ENCODE data around the gene PTPRE. TPM values are rescaled to one million over a fixed set of nuclear protein-coding genes. Genes with fewer than 3 reads are reported as not detected.

The PTPRE gene
- total and polyA plus RNA-seq, 2 of the 4 experiments (the other 2 are of a cell fraction), result 0.34 to 0.54 TPM

GRCh38 chr10:127869329-127869728, 37.6 kb upstream of the PTPRE start:
- Histone ChIP-seq H3K27ac (ENCODE audit: insufficient read depth, low read length) (no peak overlapping the region), H2BK20ac (ENCODE audit: low read depth, low read length) (no peak overlapping the region), H4K8ac (ENCODE audit: low read depth in 2 of 2, low read length in 2 of 2) (no peak overlapping the region), H3K23ac (ENCODE audit: low read depth, low read length) (no peak overlapping the region), H2BK120ac (ENCODE audit: low read depth, low read length) (no peak overlapping the region), H3K27me3 (ENCODE audit: control insufficient read depth, insufficient read depth, low read length) (no peaks in the 10 kb centered on the region; the same call in 1 of the 2 replicates), H3K9me1 (ENCODE audit: insufficient read depth, low read length) (no peaks in the 10 kb centered on the region), H4K20me1 (ENCODE audit: insufficient read depth, low read length) (no peaks in the 10 kb centered on the region), H2AK5ac (ENCODE audit: low read depth, low read length) (no peak overlapping the region), H3K4ac (ENCODE audit: low read depth, low read length) (no peak overlapping the region), H3K4me1 (ENCODE audit: control insufficient read depth, insufficient read depth, low read length) (no peaks in the 10 kb centered on the region), H3K4me3 (ENCODE audit: insufficient read depth, low read depth, low read length) (no peak overlapping the region), H2AFZ (replicated peaks; ENCODE audit: low read length, poor library complexity) (no peak overlapping the region), H3K14ac (replicated peaks; ENCODE audit: low read depth, low read length) (no peak overlapping the region), H4K91ac (ENCODE audit: insufficient read depth, low read depth, low read length) (no peak overlapping the region), H4K5ac (ENCODE audit: low read depth, low read length) (no peak overlapping the region), H2BK15ac (ENCODE audit: low read depth, low read length) (no peak overlapping the region), H2AK9ac (replicated peaks; ENCODE audit: low read depth, low read length, poor library complexity) (no peak overlapping the region), H3K56ac (ENCODE audit: extremely low read depth, insufficient read depth, low read length) (no peak overlapping the region), H3K36me3 (ENCODE audit: control insufficient read depth, insufficient read depth, low read length) (no peaks in the 10 kb centered on the region), H3K18ac (ENCODE audit: low read depth, low read length) (no peak overlapping the region), H2BK5ac (ENCODE audit: low read depth, low read length, poor library complexity, severe bottlenecking) (no peak overlapping the region), H3K4me2 (ENCODE audit: low read depth, low read length) (no peak overlapping the region), H3K9me3 (ENCODE audit: control insufficient read depth, insufficient read depth, low read length) (0 out of 2 replicates have a peak, but pooled peaks cover 5% of the 10 kb centered on the region), H3K79me1 (ENCODE audit: low read depth in 1 of 2, low read length in 2 of 2) (no peaks in the 10 kb centered on the region), H3K9ac (ENCODE audit: low read depth, low read length) (no peak overlapping the region)
- CTCF ChIA-PET, result interaction anchor here (1.1 kb wide), 1 partner anchor 15 kb away, joined by 4 read pairs; no protein-coding TSS in a partner anchor
- BruUV-seq (replicated peaks), result no TSS peak
- intact Hi-C loops (cut with micrococcal nuclease) (no loop called here), dilution Hi-C loops (cut with HindIII; ENCODE audit: low sequenced_read_pairs, unreplicated experiment) (no loop called here), in situ Hi-C loops (cut with MboI; ENCODE audit: low sequenced_read_pairs) (no loop called here)
- POLR2A ChIA-PET (ENCODE audit: unreplicated experiment), result no interaction called here
- TF ChIP-seq RCOR1 (IDR thresholded peaks at IDR 0.05; ENCODE audit: insufficient replicate concordance, low read length), result no peak
- no peak for TF ChIP-seq RFX5 (IDR thresholded peaks at IDR 0.05; ENCODE audit: low read depth, low read length)
- no peak for TF ChIP-seq CEBPB (IDR thresholded peaks at IDR 0.05; ENCODE audit: low read depth, low read length)
- TF ChIP-seq RAD21 (IDR thresholded peaks at IDR 0.05; ENCODE audit: low read length), result no peak
- TF ChIP-seq CTCF (conservative IDR thresholded peaks at IDR 0.05; ENCODE audit: low read depth, low read length), result no peak
- TF ChIP-seq, protein P1, sequence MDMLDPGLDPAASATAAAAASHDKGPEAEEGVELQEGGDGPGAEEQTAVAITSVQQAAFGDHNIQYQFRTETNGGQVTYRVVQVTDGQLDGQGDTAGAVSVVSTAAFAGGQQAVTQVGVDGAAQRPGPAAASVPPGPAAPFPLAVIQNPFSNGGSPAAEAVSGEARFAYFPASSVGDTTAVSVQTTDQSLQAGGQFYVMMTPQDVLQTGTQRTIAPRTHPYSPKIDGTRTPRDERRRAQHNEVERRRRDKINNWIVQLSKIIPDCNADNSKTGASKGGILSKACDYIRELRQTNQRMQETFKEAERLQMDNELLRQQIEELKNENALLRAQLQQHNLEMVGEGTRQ (IDR thresholded peaks at IDR 0.05; ENCODE audit: low read depth, low read length), result no peak
- TF ChIP-seq FOS (IDR thresholded peaks at IDR 0.05; ENCODE audit: low read depth, low read length), result no peak
- no peak for TF ChIP-seq MAFK (IDR thresholded peaks at IDR 0.05; ENCODE audit: low read depth, low read length)
- no peak for TF ChIP-seq MAZ (IDR thresholded peaks at IDR 0.05; ENCODE audit: borderline replicate concordance, low read depth, low read length)
- no peak for TF ChIP-seq MXI1 (IDR thresholded peaks at IDR 0.05; ENCODE audit: borderline replicate concordance, low read depth, low read length)
- no peak for TF ChIP-seq NFE2L2 (IDR thresholded peaks at IDR 0.05; ENCODE audit: low read depth, low read length)
- no peak for TF ChIP-seq POLR2A (IDR thresholded peaks at IDR 0.05; ENCODE audit: low read depth, low read length)
- no peak for TF ChIP-seq BHLHE40 (IDR thresholded peaks at IDR 0.05; ENCODE audit: low read depth, low read length)
- no peak for TF ChIP-seq SMC3 (IDR thresholded peaks at IDR 0.05; ENCODE audit: low read depth, low read length)
- TF ChIP-seq CHD1 (IDR thresholded peaks at IDR 0.05; ENCODE audit: low read depth, low read length), result no peak
- no peak for TF ChIP-seq ELK1 (IDR thresholded peaks at IDR 0.05; ENCODE audit: borderline replicate concordance, low read depth, low read length)
- DNase-seq, result no peak
- no peak for ATAC-seq (ENCODE audit: low read depth)
